Erythroblast (primary cell): ENCODE measurements around the gene CHCHD3.
"Not testable (repeated sequence)": the region's sequence is repeated elsewhere in the genome, so short reads cannot be mapped to it uniquely, and the experiment has no call there.

Experiments used
- DNase-seq, 2 experiments: peaks; one replicate each; lab custom pipeline; 2025; lab: John Stamatoyannopoulos, UW
- GATA1 ChIP-seq: IDR thresholded peaks from 2 replicates; pipeline ENCODE4 v1.6.1; 2011; ENCODE audit warnings: low read depth, mild to moderate bottlenecking, control low read depth, low read length, moderate library complexity
- POLR2A ChIP-seq: IDR thresholded peaks from 2 replicates; pipeline ENCODE4 v1.6.1; 2011; ENCODE audit warnings: mild to moderate bottlenecking, low read length

CHCHD3 gene

GRCh38 chr7:132895231-132895630 lies 186.7 kb downstream of the CHCHD3 start:
- TF ChIP-seq POLR2A (no peak), GATA1 (no peak)
- DNase-seq: no peak

- TF ChIP-seq GATA1: no peak
- TF ChIP-seq POLR2A: no peak
- DNase-seq: no peak
Measured at GRCh38 chr7:132893560-132893959, 188.3 kb downstream of the CHCHD3 start.

DNA sequence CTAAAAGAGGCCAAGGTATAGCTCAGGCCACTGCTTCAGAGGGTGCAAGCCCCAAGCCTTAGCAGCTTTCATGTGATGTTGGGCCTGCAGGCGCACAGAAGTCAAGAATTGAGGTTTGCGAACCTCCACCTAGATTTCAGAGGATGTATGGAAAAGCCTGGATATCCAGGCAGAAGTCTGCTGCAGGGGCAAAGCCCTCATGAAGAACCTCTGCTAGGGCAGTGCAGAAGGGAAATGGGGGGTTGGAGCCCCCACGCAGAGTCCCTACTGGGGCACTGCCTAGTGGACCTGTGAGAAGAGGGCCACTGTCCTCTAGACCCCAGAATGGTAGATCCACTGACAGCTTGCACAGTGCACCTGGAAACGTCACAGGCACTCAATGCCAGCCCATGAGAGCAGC lies 189.1 kb downstream of the CHCHD3 start:
- not testable (repeated sequence) for DNase-seq

DNA sequence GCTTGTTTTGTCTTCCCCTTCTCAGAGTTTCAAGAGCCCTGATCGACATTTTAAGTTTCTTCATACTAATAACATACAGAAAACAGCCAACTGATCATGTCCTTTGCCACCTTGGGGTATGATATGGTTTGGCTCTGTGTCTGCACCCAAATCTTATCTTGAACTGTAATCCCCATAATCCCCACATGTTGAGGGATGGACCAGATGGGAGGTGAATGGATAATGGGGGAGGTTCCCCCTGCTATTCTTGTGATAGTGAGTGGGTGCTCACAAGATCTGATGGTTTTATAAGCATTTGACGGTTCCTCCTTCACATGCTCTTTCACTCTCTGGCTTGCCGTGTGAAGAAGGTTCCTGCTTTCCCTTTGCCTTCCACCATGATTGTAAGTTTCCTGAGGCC lies 190.3 kb downstream of the CHCHD3 start:
- TF ChIP-seq POLR2A (no peak), GATA1 (no peak)
- peak in 1 of 2 experiments; percentile 36 for DNase-seq

- peak; percentile 65 to 85 for DNase-seq
- TF ChIP-seq GATA1 (no peak), POLR2A (no peak)
Measured at GRCh38 chr7:132882714-132883428, 199.0 kb downstream of the CHCHD3 start.

DNA sequence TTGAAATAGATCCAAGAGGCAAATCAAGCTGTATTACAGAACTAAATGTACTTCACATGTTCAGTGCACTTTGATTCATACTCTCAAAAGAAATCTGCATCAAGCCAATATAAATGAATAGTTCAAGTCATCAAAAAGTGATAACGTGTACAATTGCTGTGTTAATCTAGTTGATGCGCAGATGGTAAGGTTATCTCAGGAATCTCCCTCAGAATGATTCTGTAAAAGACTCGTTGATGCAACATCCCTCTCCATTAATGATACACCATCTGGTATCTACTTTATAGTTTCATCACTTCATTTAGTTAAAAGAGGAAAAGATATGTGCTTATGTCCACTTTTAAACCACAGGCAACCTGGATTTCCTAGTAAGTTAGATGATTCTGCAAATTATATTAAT lies 200.6 kb downstream of the CHCHD3 start:
- TF ChIP-seq POLR2A (no peak), GATA1 (no peak)
- DNase-seq: no peak

- no peak for TF ChIP-seq GATA1
- no peak for TF ChIP-seq POLR2A
- DNase-seq: no peak
Measured at GRCh38 chr7:132879579-132879978, 202.3 kb downstream of the CHCHD3 start.

GRCh38 chr7:132878204-132878919 lies 203.5 kb downstream of the CHCHD3 start:
- no peak for DNase-seq
- TF ChIP-seq GATA1: no peak

GRCh38 chr7:132877573-132877972 lies 204.3 kb downstream of the CHCHD3 start:
- TF ChIP-seq GATA1: no peak
- TF ChIP-seq POLR2A: no peak
- DNase-seq: no peak

DNA sequence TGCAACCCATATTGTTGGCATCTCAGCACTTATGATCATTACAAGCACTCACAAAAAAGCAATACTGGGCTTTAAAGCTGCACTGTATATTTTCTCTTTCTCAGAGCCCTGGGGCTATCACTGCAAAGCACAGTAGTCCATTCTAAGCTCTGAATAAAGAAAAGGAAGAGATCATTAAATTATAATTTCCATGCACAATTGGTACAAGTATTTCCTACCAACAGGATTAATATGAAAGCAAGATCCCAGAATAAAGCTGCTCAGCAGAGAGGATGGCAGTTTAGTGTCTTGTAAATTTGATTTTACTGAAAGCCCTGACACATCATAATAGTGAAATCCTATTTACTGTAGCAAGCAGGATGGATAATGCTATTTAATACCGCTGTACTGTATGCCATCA lies 205.3 kb downstream of the CHCHD3 start:
- TF ChIP-seq POLR2A (no peak), GATA1 (no peak)
- no peak for DNase-seq

- DNase-seq: no peak
- TF ChIP-seq GATA1 (no peak), POLR2A (no peak)
Measured at GRCh38 chr7:132872034-132872433, 209.9 kb downstream of the CHCHD3 start.

DNA sequence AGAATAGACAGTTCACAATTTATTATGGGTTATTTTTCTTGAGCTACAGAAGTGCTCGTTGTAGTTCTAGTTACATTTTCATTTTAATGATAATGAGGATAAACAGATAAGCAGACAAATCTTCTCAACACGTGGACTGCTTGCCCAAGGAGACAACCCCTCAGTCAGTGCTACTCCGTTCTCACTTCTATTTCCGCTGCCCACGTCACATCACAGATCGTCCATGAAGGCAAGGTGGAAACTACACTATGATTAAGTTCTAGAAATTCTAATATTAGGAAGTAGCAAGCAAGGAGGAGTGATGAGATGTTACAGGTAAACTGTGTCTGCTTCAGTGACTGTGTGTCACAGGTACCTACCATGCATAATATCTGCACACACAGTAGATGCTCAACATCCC lies 210.5 kb downstream of the CHCHD3 start:
- no peak for DNase-seq

DNA sequence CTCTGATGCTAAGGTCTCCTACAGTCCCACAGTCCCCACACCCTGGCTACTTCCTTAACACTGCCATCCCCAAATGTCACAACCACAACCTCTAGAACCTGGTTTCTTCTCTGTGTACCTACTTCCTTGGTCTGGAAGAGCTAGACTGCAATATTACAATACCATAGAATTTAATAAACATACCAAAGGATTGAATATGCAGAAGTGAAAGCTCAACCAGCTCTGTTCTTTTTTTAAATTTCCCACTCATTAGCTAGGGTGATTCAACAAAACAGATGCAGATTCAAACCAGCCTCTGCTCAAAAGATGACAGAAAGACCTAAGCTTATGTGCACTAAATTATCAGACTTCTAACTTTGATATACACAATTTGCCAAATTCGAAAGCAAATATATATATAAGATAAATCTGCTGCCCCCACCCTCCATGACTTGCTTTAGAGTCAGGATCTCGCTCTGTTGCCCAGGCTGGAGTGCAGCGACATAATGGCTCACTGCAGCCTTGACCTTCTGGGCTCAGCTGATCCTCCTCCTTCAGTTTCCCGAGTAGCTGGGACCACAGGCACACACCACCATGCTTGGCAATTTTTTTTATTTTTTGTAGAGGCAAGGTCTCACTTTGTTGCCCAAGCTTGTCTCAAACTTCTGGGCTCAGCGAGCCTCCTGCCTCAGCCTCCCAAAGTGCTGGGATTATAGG lies 212.6 kb downstream of the CHCHD3 start:
- TF ChIP-seq POLR2A (no peak), GATA1 (no peak)

More for the DNA sequence above, 210.5 kb downstream of the CHCHD3 start:
- TF ChIP-seq POLR2A (no peak), GATA1 (no peak)

GRCh38 chr7:132866551-132866950 lies 215.3 kb downstream of the CHCHD3 start:
- TF ChIP-seq POLR2A (no peak), GATA1 (no peak)
- DNase-seq: no peak

More for the DNA sequence above, 212.6 kb downstream of the CHCHD3 start:
- DNase-seq: no peak
